GM23338 (cell line): ENCODE measurements around the gene ZNF674. TPM values are rescaled to one million over a fixed set of nuclear protein-coding genes. Genes with fewer than 3 reads are reported as not detected.

Experiments
- ATAC-seq: fragments of 200-7000 bp; cut with Tn5 transposase; 3 replicates; pipeline ENCODE4 v1.9.1; 2020
- DNase-seq: peaks from one replicate; pipeline ENCODE4 v3.0.0-alpha.2; 2015; ENCODE audit warnings: low spot score
- H2AFZ ChIP-seq: fragments of 200-600 bp; sonication (generic); 2 replicates; pipeline ENCODE4 v1.8.0; 2016; ENCODE audit warnings: antibody characterized with exemption, mild to moderate bottlenecking, moderate library complexity
- H3F3A ChIP-seq: fragments of 200-600 bp; sonication (generic); replicated peaks from 2 replicates; pipeline ENCODE4 v1.8.0; 2017; ENCODE audit warnings: antibody characterized with exemption, mixed run types, low read depth
- H3K27ac ChIP-seq: fragments of 200-600 bp; sonication (generic); 2 replicates; pipeline ENCODE4 v1.6.1; 2016; ENCODE audit warnings: low read depth
- H3K27me3 ChIP-seq: fragments of 200-600 bp; sonication (generic); 2 replicates; pipeline ENCODE4 v1.8.0; 2016; ENCODE audit warnings: mild to moderate bottlenecking, mixed run types, moderate library complexity; ENCODE audit not compliant: insufficient read depth
- H3K36me3 ChIP-seq: fragments of 200-600 bp; sonication (generic); 2 replicates; pipeline ENCODE4 v1.8.0; 2016; ENCODE audit warnings: mild to moderate bottlenecking; ENCODE audit not compliant: insufficient read depth
- H3K4me1 ChIP-seq: fragments of 200-600 bp; sonication (generic); 2 replicates; pipeline ENCODE4 v1.8.0; 2016; ENCODE audit warnings: mild to moderate bottlenecking, moderate library complexity; ENCODE audit not compliant: insufficient read depth
- H3K4me2 ChIP-seq: fragments of 200-600 bp; sonication (generic); 2 replicates; pipeline ENCODE4 v1.7.1; 2017; ENCODE audit warnings: mixed run types
- H3K4me3 ChIP-seq: fragments of 200-600 bp; sonication (generic); 2 replicates; pipeline ENCODE4 v1.6.1; 2016; ENCODE audit warnings: mixed run types
- H3K79me2 ChIP-seq: fragments of 200-600 bp; sonication (generic); replicated peaks from 2 replicates; pipeline ENCODE4 v1.8.0; 2017; ENCODE audit warnings: mild to moderate bottlenecking; ENCODE audit not compliant: insufficient read depth
- H3K9me2 ChIP-seq: fragments of 200-600 bp; sonication (generic); 2 replicates; pipeline ENCODE4 v1.8.0; 2017; ENCODE audit not compliant: insufficient read depth
- H4K20me1 ChIP-seq: fragments of 200-600 bp; sonication (generic); replicated peaks from 2 replicates; pipeline ENCODE4 v1.8.0; 2017; ENCODE audit warnings: mild to moderate bottlenecking; ENCODE audit not compliant: insufficient read depth
- H3K27ac Mint-ChIP-seq: 2 replicates; pipeline ENCODE4 v1.8.0; 2020; ENCODE audit warnings: inconsistent platforms, mild to moderate bottlenecking, moderate library complexity, mixed read lengths
- H3K27me3 Mint-ChIP-seq: 3 replicates; pipeline ENCODE4 v1.8.0; 2022; ENCODE audit warnings: low read depth, mild to moderate bottlenecking, moderate library complexity, mixed read lengths, inconsistent platforms; ENCODE audit not compliant: insufficient read depth, poor library complexity
- H3K36me3 Mint-ChIP-seq: 3 replicates; pipeline ENCODE4 v1.8.0; 2021; ENCODE audit warnings: low read depth, mild to moderate bottlenecking, inconsistent platforms, moderate library complexity, mixed read lengths
- H3K4me1 Mint-ChIP-seq: 3 replicates; pipeline ENCODE4 v1.8.0; 2020; ENCODE audit warnings: mild to moderate bottlenecking, inconsistent platforms, mixed read lengths
- H3K4me3 Mint-ChIP-seq: 3 replicates; pipeline ENCODE4 v1.8.0; 2021; ENCODE audit warnings: moderate library complexity, mild to moderate bottlenecking, inconsistent platforms, mixed read lengths
- H3K9me3 Mint-ChIP-seq: 3 replicates; pipeline ENCODE4 v1.8.0; 2020; ENCODE audit warnings: moderate library complexity, mild to moderate bottlenecking, inconsistent platforms, mixed read lengths
- CREB1 ChIP-seq: fragments of 250-450 bp; sonication (Bioruptor Pico); IDR thresholded peaks from 2 replicates; pipeline ENCODE4 v1.5.0; 2020; ENCODE audit warnings: low read depth, mild to moderate bottlenecking, moderate library complexity
- EZH2 ChIP-seq: fragments of 200-600 bp; sonication (generic); IDR thresholded peaks from one replicate; pipeline ENCODE4 v1.8.0; 2017; ENCODE audit warnings: antibody characterized with exemption, mild to moderate bottlenecking, low read depth; ENCODE audit not compliant: unreplicated experiment
- EZH2phosphoT487 ChIP-seq: fragments of 200-600 bp; sonication (generic); IDR thresholded peaks from one replicate; pipeline ENCODE4 v1.8.1; 2018; ENCODE audit warnings: antibody characterized with exemption; ENCODE audit not compliant: unreplicated experiment
- JUNB ChIP-seq: IDR thresholded peaks from one replicate; pipeline ENCODE4 v1.6.1; 2016; ENCODE audit warnings: antibody characterized with exemption; ENCODE audit not compliant: unreplicated experiment
- NANOG ChIP-seq: IDR thresholded peaks from 2 replicates; pipeline ENCODE4 v1.6.1; 2016; ENCODE audit warnings: antibody characterized with exemption, borderline replicate concordance
- POLR2AphosphoS5 ChIP-seq: IDR thresholded peaks from 2 replicates; pipeline ENCODE4 v1.6.1; 2016; ENCODE audit warnings: antibody characterized with exemption, low read depth
- STAT1 ChIP-seq: IDR thresholded peaks from one replicate; pipeline ENCODE4 v1.6.1; 2016; ENCODE audit warnings: antibody characterized with exemption; ENCODE audit not compliant: unreplicated experiment
- ZNF114 ChIP-seq: fragments of 250-450 bp; sonication (Bioruptor Pico); IDR thresholded peaks from 2 replicates; pipeline ENCODE4 v1.5.0; 2020; ENCODE audit warnings: mild to moderate bottlenecking, moderate library complexity
- ZNF331 ChIP-seq: fragments of 250-450 bp; sonication (Bioruptor Pico); IDR thresholded peaks from 2 replicates; pipeline ENCODE4 v1.5.0; 2020; ENCODE audit warnings: low read depth, mild to moderate bottlenecking, moderate library complexity
- polyA plus RNA-seq: library from polyadenylated mRNA; unstranded; fragments of >200 nt; fragmentation: Nextera tagmentation; extraction: Ambion mirVana; gene quantifications from 2 replicates; pipeline ENCODE4 v1.2.1, GENCODE V29; 2016
- total RNA-seq: library from RNA; depleted of rRNA; stranded (reverse); fragments of >200 nt; shearing (Covaris generic); gene quantifications from 2 replicates; pipeline ENCODE4 v1.2.3, GENCODE V29; 2014
- TF ChIP-seq, protein P1 (sequence below): IDR thresholded peaks from 2 replicates; pipeline ENCODE4 v1.6.1; 2016; ENCODE audit warnings: antibody characterized with exemption
- TF ChIP-seq, protein P2 (sequence below), 2 experiments: fragments of 200-600 bp in 1 of 2; sonication (generic) in 1 of 2; conservative IDR thresholded peaks; 2 replicates each; pipeline versions ENCODE4 v1.5.1 to v1.6.1; 2016 to 2017; ENCODE audit warnings: antibody characterized with exemption in 2 of 2, low read depth in 2 of 2, mild to moderate bottlenecking in 2 of 2, moderate library complexity in 1 of 2
- TF ChIP-seq, protein P3 (sequence below): IDR thresholded peaks from one replicate; pipeline ENCODE4 v1.6.1; 2018; ENCODE audit warnings: antibody characterized with exemption; ENCODE audit not compliant: unreplicated experiment

Gene ZNF674
- total and polyA plus RNA-seq, 2 experiments from 2014 or later, result 3.0 to 5.5 TPM

DNA sequence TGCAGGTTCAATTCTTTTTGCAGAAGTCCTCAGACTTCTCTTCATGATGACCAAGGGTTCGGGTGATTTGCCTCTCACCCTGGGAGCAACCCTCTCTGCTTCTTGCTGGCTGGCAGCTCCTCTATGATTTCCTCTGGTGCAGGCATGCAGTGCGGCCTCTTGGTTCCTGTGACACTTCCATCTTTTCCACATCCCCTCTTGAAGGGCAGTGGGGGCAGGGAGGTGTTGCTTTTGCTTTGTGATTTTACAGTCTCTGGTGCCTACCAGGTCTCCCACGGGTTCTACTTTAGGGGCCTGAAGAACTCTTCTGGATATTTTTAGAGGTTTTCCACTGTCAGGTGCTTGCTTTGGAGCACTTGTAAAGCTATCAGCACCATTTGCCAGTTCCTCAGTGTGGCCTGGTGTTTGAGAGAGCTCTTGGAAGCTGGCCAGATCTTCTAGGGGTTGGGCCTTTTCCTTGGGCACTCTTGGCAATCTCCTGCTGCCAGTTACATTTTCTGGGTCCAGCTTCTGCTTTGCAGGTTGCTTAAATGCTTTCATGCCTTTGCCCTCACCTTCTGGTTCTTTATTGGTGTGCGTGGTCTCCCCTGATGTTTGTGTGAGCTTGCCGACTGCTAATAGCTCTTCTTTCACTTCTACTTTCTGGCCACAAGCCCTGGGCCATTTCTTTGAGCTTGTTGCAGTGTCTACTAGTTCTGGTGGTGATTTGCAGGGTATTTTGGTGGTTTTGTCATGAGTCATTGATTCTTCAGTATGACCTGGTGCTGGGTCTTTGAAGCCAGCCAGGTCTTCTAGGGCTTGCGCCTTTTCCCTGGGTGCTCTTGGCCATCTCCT is 16.8 kb upstream of the ZNF674 start (continued):
- no peak for TF ChIP-seq ZNF331
- TF ChIP-seq, protein P1, sequence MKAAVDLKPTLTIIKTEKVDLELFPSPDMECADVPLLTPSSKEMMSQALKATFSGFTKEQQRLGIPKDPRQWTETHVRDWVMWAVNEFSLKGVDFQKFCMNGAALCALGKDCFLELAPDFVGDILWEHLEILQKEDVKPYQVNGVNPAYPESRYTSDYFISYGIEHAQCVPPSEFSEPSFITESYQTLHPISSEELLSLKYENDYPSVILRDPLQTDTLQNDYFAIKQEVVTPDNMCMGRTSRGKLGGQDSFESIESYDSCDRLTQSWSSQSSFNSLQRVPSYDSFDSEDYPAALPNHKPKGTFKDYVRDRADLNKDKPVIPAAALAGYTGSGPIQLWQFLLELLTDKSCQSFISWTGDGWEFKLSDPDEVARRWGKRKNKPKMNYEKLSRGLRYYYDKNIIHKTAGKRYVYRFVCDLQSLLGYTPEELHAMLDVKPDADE, result no peak
- no peak for TF ChIP-seq EZH2
- no peak for TF ChIP-seq POLR2AphosphoS5

DNA sequence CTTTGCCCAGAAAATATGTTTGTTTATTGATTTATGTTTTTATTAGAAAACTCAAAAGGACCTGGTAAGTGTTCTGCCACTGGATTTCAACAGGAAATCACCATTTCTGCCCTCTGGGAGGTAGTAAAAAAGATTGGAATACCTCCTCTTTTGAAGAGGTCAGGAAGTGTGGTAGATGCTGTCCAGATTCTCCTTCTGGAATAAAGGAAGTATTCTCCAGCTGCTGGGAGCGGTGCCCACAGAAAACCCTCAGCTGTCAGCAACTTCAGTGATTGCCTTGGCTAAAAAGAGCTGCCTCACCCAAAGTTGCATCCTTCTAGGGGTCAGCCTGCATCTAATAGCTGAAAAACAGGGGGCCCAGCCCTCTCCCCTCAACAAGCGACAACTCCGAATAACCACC is 13.8 kb upstream of the ZNF674 start:
- no peaks in the 10 kb centered on the region for H3K36me3 ChIP-seq
- H4K20me1 ChIP-seq, result no peaks in the 10 kb centered on the region
- Mint-ChIP-seq H3K4me3 (no peak overlapping the region), H3K27ac (no peak overlapping the region), H3K4me1 (peaks cover 8% of the 10 kb centered on the region), H3K27me3 (peaks cover 4% of the 10 kb centered on the region), H3K36me3 (peaks cover 10% of the 10 kb centered on the region; the same call in 1 of the 3 replicates), H3K9me3 (no peaks in the 10 kb centered on the region; the same call in 2 of the 3 replicates)
- ATAC-seq, result no peak
- no peaks in the 10 kb centered on the region for H3K27me3 ChIP-seq
- H3K27ac ChIP-seq, result no peak overlapping the region
- H3K9me2 ChIP-seq, result no peaks in the 10 kb centered on the region
- H3K4me1 ChIP-seq, result no peaks in the 10 kb centered on the region
- H3F3A ChIP-seq, result no peaks in the 10 kb centered on the region
- no peak for DNase-seq
- no peak overlapping the region for H3K4me3 ChIP-seq
- H2AFZ ChIP-seq, result no peak overlapping the region
- H3K79me2 ChIP-seq, result no peaks in the 10 kb centered on the region
- H3K4me2 ChIP-seq, result no peak overlapping the region
- TF ChIP-seq, protein P1, result no peak
- no peak for TF ChIP-seq CREB1
- TF ChIP-seq POLR2AphosphoS5, result no peak
- TF ChIP-seq, protein P2, sequence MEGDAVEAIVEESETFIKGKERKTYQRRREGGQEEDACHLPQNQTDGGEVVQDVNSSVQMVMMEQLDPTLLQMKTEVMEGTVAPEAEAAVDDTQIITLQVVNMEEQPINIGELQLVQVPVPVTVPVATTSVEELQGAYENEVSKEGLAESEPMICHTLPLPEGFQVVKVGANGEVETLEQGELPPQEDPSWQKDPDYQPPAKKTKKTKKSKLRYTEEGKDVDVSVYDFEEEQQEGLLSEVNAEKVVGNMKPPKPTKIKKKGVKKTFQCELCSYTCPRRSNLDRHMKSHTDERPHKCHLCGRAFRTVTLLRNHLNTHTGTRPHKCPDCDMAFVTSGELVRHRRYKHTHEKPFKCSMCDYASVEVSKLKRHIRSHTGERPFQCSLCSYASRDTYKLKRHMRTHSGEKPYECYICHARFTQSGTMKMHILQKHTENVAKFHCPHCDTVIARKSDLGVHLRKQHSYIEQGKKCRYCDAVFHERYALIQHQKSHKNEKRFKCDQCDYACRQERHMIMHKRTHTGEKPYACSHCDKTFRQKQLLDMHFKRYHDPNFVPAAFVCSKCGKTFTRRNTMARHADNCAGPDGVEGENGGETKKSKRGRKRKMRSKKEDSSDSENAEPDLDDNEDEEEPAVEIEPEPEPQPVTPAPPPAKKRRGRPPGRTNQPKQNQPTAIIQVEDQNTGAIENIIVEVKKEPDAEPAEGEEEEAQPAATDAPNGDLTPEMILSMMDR (conservative IDR thresholded peaks at IDR 0.05; ENCODE audit: low read depth in 2 of 2), result no peak
- TF ChIP-seq NANOG, result no peak
- TF ChIP-seq ZNF114, result no peak
- TF ChIP-seq EZH2phosphoT487, result no peak
- no peak for TF ChIP-seq ZNF331
- no peak for TF ChIP-seq EZH2
- no peak for TF ChIP-seq STAT1
- no peak for TF ChIP-seq JUNB
- TF ChIP-seq, protein P3, sequence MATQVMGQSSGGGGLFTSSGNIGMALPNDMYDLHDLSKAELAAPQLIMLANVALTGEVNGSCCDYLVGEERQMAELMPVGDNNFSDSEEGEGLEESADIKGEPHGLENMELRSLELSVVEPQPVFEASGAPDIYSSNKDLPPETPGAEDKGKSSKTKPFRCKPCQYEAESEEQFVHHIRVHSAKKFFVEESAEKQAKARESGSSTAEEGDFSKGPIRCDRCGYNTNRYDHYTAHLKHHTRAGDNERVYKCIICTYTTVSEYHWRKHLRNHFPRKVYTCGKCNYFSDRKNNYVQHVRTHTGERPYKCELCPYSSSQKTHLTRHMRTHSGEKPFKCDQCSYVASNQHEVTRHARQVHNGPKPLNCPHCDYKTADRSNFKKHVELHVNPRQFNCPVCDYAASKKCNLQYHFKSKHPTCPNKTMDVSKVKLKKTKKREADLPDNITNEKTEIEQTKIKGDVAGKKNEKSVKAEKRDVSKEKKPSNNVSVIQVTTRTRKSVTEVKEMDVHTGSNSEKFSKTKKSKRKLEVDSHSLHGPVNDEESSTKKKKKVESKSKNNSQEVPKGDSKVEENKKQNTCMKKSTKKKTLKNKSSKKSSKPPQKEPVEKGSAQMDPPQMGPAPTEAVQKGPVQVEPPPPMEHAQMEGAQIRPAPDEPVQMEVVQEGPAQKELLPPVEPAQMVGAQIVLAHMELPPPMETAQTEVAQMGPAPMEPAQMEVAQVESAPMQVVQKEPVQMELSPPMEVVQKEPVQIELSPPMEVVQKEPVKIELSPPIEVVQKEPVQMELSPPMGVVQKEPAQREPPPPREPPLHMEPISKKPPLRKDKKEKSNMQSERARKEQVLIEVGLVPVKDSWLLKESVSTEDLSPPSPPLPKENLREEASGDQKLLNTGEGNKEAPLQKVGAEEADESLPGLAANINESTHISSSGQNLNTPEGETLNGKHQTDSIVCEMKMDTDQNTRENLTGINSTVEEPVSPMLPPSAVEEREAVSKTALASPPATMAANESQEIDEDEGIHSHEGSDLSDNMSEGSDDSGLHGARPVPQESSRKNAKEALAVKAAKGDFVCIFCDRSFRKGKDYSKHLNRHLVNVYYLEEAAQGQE, result no peak
